HEK293 (cell line): ENCODE data around the gene CTAG2.

Experiments used
- CTCF ChIA-PET: fragments of 350-600 bp; formaldehyde crosslinking; extraction: SDS; loops from one replicate; lab custom pipeline; 2021; ENCODE audit warnings: antibody characterized with exemption; lab: Yijun Ruan, JAX
- POLR2A ChIA-PET: fragments of 300-600 bp; formaldehyde crosslinking; extraction: SDS; loops from one replicate; lab custom pipeline; 2020; ENCODE audit warnings: antibody characterized with exemption, inconsistent platforms; lab: Yijun Ruan, JAX
- H3K27ac ChIP-seq: fragments of 200-500 bp; sonication (Bioruptor generic); 2 replicates; pipeline ENCODE4 v1.5.1; 2014; ENCODE audit warnings: low read depth, low read length, control low read depth, inconsistent platforms; ENCODE audit errors: extremely low read depth
- H3K36me3 ChIP-seq, 2 experiments: fragments of 200-500 bp in 1 of 2; sonication (Bioruptor generic) in 1 of 2; 1 replicate in 1 of 2; 2 replicates in 1 of 2; pipeline ENCODE4 v1.5.1; 2014 to 2017; ENCODE audit warnings: inconsistent platforms in 2 of 2, low read length in 2 of 2; ENCODE audit not compliant: control insufficient read depth in 2 of 2, insufficient read depth in 1 of 2
- H3K4me1 ChIP-seq: fragments of 200-500 bp; sonication (Bioruptor generic); 2 replicates; pipeline ENCODE4 v1.5.1; 2014; ENCODE audit warnings: mild to moderate bottlenecking, low read length, inconsistent platforms; ENCODE audit not compliant: control insufficient read depth, insufficient read depth
- H3K4me3 ChIP-seq: 2 replicates; pipeline ENCODE4 v1.5.1; 2011; ENCODE audit warnings: low read depth, mild to moderate bottlenecking, control low read depth, low read length, moderate library complexity
- H3K9me3 ChIP-seq: fragments of 200-500 bp; sonication (Bioruptor generic); 2 replicates; pipeline ENCODE4 v1.5.1; 2014; ENCODE audit warnings: low read depth, low read length, inconsistent platforms; ENCODE audit not compliant: control insufficient read depth, insufficient read depth
- HOXA7 ChIP-seq: sonication (generic); formaldehyde crosslinking; IDR thresholded peaks from 2 replicates; pipeline ENCODE4 v1.8.1; 2022; ENCODE audit warnings: missing genetic modification reagents, borderline replicate concordance
- MYNN ChIP-seq: fragments of 450-650 bp; formaldehyde crosslinking; IDR thresholded peaks from 2 replicates; pipeline ENCODE4 v1.5.1; 2016; ENCODE audit warnings: missing biosample characterization, missing genetic modification characterization, borderline replicate concordance
- ZBTB1 ChIP-seq: fragments of 450-650 bp; formaldehyde crosslinking; IDR thresholded peaks from 2 replicates; pipeline ENCODE4 v1.5.1; 2016; ENCODE audit warnings: missing biosample characterization, missing genetic modification characterization
- ZBTB48 ChIP-seq: fragments of 450-650 bp; formaldehyde crosslinking; IDR thresholded peaks from 2 replicates; pipeline ENCODE4 v1.5.1; 2016; ENCODE audit warnings: missing biosample characterization, missing genetic modification characterization
- ZFP41 ChIP-seq: fragments of 450-650 bp; formaldehyde crosslinking; IDR thresholded peaks from 2 replicates; pipeline ENCODE4 v1.5.1; 2016; ENCODE audit warnings: missing biosample characterization, missing genetic modification characterization, borderline replicate concordance
- ZNF132 ChIP-seq: fragments of 450-650 bp; formaldehyde crosslinking; IDR thresholded peaks from 2 replicates; pipeline ENCODE4 v1.5.1; 2017; ENCODE audit warnings: missing biosample characterization, missing genetic modification characterization, borderline replicate concordance
- ZNF174 ChIP-seq: fragments of 450-650 bp; formaldehyde crosslinking; IDR thresholded peaks from 2 replicates; pipeline ENCODE4 v1.5.0; 2017; ENCODE audit warnings: missing biosample characterization, mild to moderate bottlenecking, missing genetic modification characterization
- ZNF274 ChIP-seq, 2 experiments: fragments of 200-500 bp in 1 of 2; fragments of 450-650 bp in 1 of 2; sonication (Bioruptor generic) in 1 of 2; formaldehyde crosslinking in 1 of 2; IDR thresholded peaks; 2 replicates each; pipeline versions ENCODE4 v1.5.1 to v1.6.1; 2014 to 2016; ENCODE audit warnings: borderline replicate concordance in 1 of 2, inconsistent platforms in 1 of 2, low read length in 1 of 2, missing biosample characterization in 1 of 2, missing genetic modification characterization in 1 of 2
- ZNF48 ChIP-seq: fragments of 450-650 bp; formaldehyde crosslinking; IDR thresholded peaks from 2 replicates; pipeline ENCODE4 v1.5.1; 2016; ENCODE audit warnings: missing biosample characterization, missing genetic modification characterization
- ZNF544 ChIP-seq: fragments of 450-650 bp; formaldehyde crosslinking; IDR thresholded peaks from 2 replicates; pipeline ENCODE4 v1.5.0; 2017; ENCODE audit warnings: missing biosample characterization, missing genetic modification characterization
- ZNF549 ChIP-seq: fragments of 450-650 bp; IDR thresholded peaks from 2 replicates; pipeline ENCODE4 v1.5.1; 2018; ENCODE audit warnings: missing biosample characterization, missing genetic modification characterization, mild to moderate bottlenecking, inconsistent platforms, moderate library complexity
- ZNF610 ChIP-seq: fragments of 450-650 bp; formaldehyde crosslinking; IDR thresholded peaks from 2 replicates; pipeline ENCODE4 v1.5.1; 2016; ENCODE audit warnings: missing biosample characterization, missing genetic modification characterization, borderline replicate concordance
- ZNF626 ChIP-seq: fragments of 450-650 bp; sonication (Bioruptor Pico); formaldehyde crosslinking; IDR thresholded peaks from 2 replicates; pipeline ENCODE4 v1.5.1; 2018; ENCODE audit warnings: missing biosample characterization, missing genetic modification characterization, inconsistent platforms
- ZNF629 ChIP-seq: fragments of 450-650 bp; formaldehyde crosslinking; IDR thresholded peaks from 2 replicates; pipeline ENCODE4 v1.5.1; 2017; ENCODE audit warnings: missing biosample characterization, missing genetic modification characterization
- ZNF660 ChIP-seq: fragments of 450-650 bp; IDR thresholded peaks from 2 replicates; pipeline ENCODE4 v1.5.1; 2018; ENCODE audit warnings: missing biosample characterization, mild to moderate bottlenecking, missing genetic modification characterization
- ZNF664 ChIP-seq: fragments of 450-650 bp; formaldehyde crosslinking; IDR thresholded peaks from 2 replicates; pipeline ENCODE4 v1.5.1; 2016; ENCODE audit warnings: missing biosample characterization, missing genetic modification characterization
- ZNF677 ChIP-seq: fragments of 450-650 bp; IDR thresholded peaks from 2 replicates; pipeline ENCODE4 v1.5.0; 2018; ENCODE audit warnings: missing biosample characterization, mild to moderate bottlenecking, missing genetic modification characterization, moderate library complexity
- ZNF747 ChIP-seq: fragments of 450-650 bp; formaldehyde crosslinking; IDR thresholded peaks from 2 replicates; pipeline ENCODE4 v1.5.1; 2016; ENCODE audit warnings: missing biosample characterization, missing genetic modification characterization
- ZXDB ChIP-seq: fragments of 450-650 bp; formaldehyde crosslinking; IDR thresholded peaks from 2 replicates; pipeline ENCODE4 v1.5.1; 2016; ENCODE audit warnings: missing biosample characterization, missing genetic modification characterization
- TF ChIP-seq, protein P1 (sequence below): fragments of 450-650 bp; formaldehyde crosslinking; IDR thresholded peaks from 2 replicates; pipeline ENCODE4 v1.5.1; 2016; ENCODE audit warnings: missing biosample characterization, missing genetic modification characterization, borderline replicate concordance
- TF ChIP-seq, protein P2 (sequence below): fragments of 450-650 bp; formaldehyde crosslinking; IDR thresholded peaks from 2 replicates; pipeline ENCODE4 v1.5.1; 2017; ENCODE audit warnings: missing biosample characterization, missing genetic modification characterization
- TF ChIP-seq, protein P3 (sequence below): fragments of 450-650 bp; formaldehyde crosslinking; IDR thresholded peaks from 2 replicates; pipeline ENCODE4 v1.5.1; 2016; ENCODE audit warnings: missing biosample characterization, missing genetic modification characterization

CTAG2 gene

DNA sequence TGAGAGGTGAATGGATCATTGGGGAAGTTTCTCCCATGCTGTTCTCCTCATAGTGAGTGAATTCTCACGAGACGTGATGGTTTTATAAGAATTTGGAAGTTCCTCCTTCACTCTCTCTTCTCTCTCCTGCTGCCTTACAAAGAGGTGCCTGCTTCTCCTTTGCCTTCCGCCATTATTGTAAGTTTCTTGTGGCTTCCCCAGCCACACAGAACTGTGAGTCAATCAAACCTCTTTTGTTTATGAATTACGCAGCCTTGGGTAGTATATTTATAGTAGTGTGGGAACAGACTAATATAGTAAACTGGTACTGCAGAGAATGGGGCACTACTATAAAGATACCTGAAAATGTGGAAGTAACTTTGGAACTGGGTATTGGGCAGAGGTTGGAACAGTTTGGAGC, 7.8 kb upstream of the CTAG2 start:
- POLR2A ChIA-PET, result no interaction called here
- CTCF ChIA-PET, result no interaction called here
- H3K36me3 ChIP-seq, result no peaks in the 10 kb centered on the region
- H3K4me1 ChIP-seq, result no peaks in the 10 kb centered on the region
- H3K27ac ChIP-seq, result no peak overlapping the region
- H3K4me3 ChIP-seq, result no peak overlapping the region
- no peaks in the 10 kb centered on the region; the same call in 1 of the 2 replicates for H3K9me3 ChIP-seq
- TF ChIP-seq ZNF132 (tag by site-specific recombination) (no peak), ZBTB1 (tag by site-specific recombination) (no peak), ZNF549 (tag by site-specific recombination) (no peak), ZBTB48 (tag by site-specific recombination) (no peak), ZNF274 (IDR thresholded peaks at IDR 0.05; ENCODE audit: low read length) (no peak), ZNF274 (tag by site-specific recombination; IDR thresholded peaks at IDR 0.05; ENCODE audit: borderline replicate concordance) (no peak), ZNF544 (tag by site-specific recombination) (no peak), ZXDB (tag by site-specific recombination) (no peak), ZNF660 (tag by site-specific recombination) (no peak), ZNF174 (no peak), ZNF664 (tag by site-specific recombination) (no peak)
- TF ChIP-seq, all 188 proteins: peak for 0

DNA sequence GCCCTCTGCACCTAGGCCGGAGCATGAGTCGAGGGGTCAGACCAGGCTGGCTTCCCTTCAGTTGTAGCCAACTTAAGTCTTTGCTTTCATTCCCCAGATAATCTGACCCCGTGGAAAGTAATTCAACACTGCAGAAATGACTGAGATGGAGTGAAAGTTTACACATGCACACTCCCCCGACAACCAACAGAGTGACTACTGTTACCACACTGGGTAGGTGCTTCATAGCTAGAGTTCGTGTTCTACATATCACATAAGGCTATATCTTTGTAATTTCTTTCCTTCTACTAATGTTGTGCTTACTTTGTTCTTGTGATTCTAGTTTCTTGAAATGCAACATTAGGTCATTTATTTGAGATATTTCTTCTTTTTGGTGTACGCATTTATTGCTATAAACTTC, 7.2 kb upstream of the CTAG2 start:
- ChIA-PET POLR2A (no interaction called here), CTCF (no interaction called here)
- Histone ChIP-seq H3K27ac (no peak overlapping the region), H3K4me1 (no peaks in the 10 kb centered on the region), H3K9me3 (no peaks in the 10 kb centered on the region; the same call in 1 of the 2 replicates), H3K36me3 (no peaks in the 10 kb centered on the region), H3K4me3 (no peak overlapping the region)
- no peak for TF ChIP-seq ZNF677 (tag by site-specific recombination)
- TF ChIP-seq ZFP41, result no peak
- no peak for TF ChIP-seq ZNF629
- TF ChIP-seq ZNF626, result no peak
- TF ChIP-seq ZNF610 (tag by site-specific recombination), result no peak
- no peak for TF ChIP-seq MYNN (tag by site-specific recombination)
- TF ChIP-seq, protein P1, sequence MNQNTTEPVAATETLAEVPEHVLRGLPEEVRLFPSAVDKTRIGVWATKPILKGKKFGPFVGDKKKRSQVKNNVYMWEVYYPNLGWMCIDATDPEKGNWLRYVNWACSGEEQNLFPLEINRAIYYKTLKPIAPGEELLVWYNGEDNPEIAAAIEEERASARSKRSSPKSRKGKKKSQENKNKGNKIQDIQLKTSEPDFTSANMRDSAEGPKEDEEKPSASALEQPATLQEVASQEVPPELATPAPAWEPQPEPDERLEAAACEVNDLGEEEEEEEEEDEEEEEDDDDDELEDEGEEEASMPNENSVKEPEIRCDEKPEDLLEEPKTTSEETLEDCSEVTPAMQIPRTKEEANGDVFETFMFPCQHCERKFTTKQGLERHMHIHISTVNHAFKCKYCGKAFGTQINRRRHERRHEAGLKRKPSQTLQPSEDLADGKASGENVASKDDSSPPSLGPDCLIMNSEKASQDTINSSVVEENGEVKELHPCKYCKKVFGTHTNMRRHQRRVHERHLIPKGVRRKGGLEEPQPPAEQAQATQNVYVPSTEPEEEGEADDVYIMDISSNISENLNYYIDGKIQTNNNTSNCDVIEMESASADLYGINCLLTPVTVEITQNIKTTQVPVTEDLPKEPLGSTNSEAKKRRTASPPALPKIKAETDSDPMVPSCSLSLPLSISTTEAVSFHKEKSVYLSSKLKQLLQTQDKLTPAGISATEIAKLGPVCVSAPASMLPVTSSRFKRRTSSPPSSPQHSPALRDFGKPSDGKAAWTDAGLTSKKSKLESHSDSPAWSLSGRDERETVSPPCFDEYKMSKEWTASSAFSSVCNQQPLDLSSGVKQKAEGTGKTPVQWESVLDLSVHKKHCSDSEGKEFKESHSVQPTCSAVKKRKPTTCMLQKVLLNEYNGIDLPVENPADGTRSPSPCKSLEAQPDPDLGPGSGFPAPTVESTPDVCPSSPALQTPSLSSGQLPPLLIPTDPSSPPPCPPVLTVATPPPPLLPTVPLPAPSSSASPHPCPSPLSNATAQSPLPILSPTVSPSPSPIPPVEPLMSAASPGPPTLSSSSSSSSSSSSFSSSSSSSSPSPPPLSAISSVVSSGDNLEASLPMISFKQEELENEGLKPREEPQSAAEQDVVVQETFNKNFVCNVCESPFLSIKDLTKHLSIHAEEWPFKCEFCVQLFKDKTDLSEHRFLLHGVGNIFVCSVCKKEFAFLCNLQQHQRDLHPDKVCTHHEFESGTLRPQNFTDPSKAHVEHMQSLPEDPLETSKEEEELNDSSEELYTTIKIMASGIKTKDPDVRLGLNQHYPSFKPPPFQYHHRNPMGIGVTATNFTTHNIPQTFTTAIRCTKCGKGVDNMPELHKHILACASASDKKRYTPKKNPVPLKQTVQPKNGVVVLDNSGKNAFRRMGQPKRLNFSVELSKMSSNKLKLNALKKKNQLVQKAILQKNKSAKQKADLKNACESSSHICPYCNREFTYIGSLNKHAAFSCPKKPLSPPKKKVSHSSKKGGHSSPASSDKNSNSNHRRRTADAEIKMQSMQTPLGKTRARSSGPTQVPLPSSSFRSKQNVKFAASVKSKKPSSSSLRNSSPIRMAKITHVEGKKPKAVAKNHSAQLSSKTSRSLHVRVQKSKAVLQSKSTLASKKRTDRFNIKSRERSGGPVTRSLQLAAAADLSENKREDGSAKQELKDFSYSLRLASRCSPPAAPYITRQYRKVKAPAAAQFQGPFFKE (tag by site-specific recombination), result no peak
- no peak for TF ChIP-seq HOXA7 (CRISPR knock-in tag)
- TF ChIP-seq ZNF747 (tag by site-specific recombination), result no peak
- TF ChIP-seq, protein P2, sequence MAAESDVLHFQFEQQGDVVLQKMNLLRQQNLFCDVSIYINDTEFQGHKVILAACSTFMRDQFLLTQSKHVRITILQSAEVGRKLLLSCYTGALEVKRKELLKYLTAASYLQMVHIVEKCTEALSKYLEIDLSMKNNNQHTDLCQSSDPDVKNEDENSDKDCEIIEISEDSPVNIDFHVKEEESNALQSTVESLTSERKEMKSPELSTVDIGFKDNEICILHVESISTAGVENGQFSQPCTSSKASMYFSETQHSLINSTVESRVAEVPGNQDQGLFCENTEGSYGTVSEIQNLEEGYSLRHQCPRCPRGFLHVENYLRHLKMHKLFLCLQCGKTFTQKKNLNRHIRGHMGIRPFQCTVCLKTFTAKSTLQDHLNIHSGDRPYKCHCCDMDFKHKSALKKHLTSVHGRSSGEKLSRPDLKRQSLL (tag by site-specific recombination), result no peak
- no peak for TF ChIP-seq ZNF48 (tag by site-specific recombination)
- TF ChIP-seq, protein P3, sequence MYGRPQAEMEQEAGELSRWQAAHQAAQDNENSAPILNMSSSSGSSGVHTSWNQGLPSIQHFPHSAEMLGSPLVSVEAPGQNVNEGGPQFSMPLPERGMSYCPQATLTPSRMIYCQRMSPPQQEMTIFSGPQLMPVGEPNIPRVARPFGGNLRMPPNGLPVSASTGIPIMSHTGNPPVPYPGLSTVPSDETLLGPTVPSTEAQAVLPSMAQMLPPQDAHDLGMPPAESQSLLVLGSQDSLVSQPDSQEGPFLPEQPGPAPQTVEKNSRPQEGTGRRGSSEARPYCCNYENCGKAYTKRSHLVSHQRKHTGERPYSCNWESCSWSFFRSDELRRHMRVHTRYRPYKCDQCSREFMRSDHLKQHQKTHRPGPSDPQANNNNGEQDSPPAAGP, result no peak
